Measurements from ENCODE around the gene ZEB1.
"Not testable (repeated sequence)": the region's sequence is repeated elsewhere in the genome, so short reads cannot be mapped to it uniquely, and the experiment has no call there.

Gene ZEB1

GRCh38 chr10:31319602-31320549, 860 bp downstream of the ZEB1 start:
- FAIRE-seq = no peak

- no peak for FAIRE-seq
Measured at GRCh38 chr10:31320550-31321211, 1.7 kb downstream of the ZEB1 start.

GRCh38 chr10:31321396-31321941, 2.5 kb downstream of the ZEB1 start:
- FAIRE-seq = no peak

DNA sequence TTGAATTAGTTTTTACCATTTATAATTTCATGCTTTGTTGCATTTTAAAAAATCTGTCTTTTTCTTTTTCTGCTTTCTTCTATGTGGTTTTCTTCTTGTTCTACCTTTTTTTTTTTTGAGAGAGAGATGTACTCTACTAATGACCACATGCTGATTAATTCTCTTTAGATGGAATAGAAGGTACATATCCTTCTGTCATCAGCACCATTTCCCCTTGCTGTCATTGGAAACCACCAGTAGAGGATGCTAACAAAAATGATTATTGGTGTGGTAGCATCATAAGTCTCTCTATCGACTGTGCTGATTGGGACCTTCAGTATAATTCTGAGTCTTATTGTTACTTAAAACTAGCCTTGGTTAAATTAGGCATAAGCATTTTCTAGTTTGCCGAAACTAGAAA, 3.6 kb downstream of the ZEB1 start:
- no peak for FAIRE-seq

DNA sequence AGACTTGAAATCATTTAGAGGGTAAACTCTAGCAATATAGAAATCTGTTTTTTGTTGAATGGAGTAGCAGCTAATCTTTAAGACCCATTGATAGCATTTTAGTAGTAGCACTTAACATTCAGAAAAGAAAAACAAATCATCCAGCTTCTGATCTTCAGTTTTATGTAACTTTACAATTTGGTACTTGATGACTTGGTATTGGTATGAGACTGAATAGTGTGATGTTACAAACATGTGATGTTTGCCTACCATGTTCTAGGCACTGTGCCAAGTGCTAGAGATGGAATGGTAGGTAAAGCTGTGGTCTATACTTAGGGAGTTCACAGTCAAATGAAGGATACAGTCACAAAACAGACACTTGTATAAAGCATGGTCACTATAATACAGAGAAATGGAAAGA, 21.3 kb downstream of the ZEB1 start:
- no peak for FAIRE-seq

- no peak for FAIRE-seq
Measured at GRCh38 chr10:31341552-31341951, 22.5 kb downstream of the ZEB1 start.

DNA sequence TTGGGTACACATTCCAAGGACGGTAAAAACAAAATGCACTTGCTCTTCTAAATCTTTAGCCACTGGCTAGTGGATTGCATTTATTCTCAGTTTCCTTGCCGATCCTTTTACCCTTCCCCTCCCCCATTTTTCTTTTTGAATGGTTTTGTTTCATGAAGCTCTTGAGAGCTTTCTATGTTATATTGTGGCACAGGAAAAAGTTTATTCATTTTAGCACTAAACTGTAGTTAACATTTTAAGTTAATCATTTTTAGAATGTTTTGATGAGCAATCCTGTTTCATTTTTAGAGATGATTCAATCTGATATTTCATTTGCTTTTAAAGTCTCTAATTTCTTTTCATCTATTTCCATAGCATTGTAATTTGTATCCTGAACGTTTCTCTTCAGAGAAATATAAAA, 24.0 kb downstream of the ZEB1 start:
- no peak for FAIRE-seq

DNA sequence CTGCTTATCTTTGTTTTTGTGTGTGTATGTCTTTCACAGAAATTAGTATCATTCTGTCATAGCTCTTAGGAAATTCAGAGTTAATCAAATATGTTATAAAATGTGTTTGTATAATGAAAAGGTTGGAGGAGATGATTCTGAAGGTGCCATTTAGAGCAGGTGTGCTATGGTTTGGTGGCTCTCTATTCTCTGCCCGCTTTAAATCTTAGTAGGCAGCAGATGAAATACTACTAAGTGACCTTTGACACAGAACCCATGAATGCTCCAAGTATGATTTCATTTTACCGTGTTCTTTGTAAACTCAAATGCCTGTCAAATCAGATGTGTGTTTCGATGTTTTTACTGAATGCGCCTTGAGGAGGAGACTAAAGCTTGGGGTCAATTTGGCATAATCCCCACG, 24.5 kb downstream of the ZEB1 start:
- no peak for FAIRE-seq

GRCh38 chr10:31345886-31346285, 26.9 kb downstream of the ZEB1 start:
- FAIRE-seq = no peak

- FAIRE-seq = no peak
Measured at GRCh38 chr10:31346953-31347352, 27.9 kb downstream of the ZEB1 start.

GRCh38 chr10:31347705-31348104, 28.7 kb downstream of the ZEB1 start:
- FAIRE-seq = no peak

DNA sequence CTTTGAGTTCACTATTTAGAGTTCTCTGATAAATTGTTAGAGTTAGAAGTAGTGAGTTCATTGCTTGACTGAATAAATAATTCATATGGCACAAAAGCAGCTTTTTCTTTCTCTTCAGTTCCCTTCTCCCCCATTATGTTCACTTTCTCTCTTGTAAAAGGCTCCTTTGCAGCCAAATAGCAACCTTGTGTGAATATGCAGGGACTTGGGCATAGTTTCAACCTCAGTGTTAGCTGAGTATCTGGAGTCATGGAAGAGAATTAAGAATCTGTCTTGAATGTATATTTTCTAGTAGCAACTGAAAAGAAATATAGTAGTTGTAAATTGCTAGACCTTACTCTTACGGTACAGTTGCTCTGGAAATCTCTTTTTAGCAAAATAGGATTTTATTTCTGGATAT, 31.9 kb downstream of the ZEB1 start:
- FAIRE-seq = no peak

GRCh38 chr10:31352436-31353226, 33.6 kb downstream of the ZEB1 start:
- FAIRE-seq = no peak

GRCh38 chr10:31353574-31353973, 34.6 kb downstream of the ZEB1 start:
- no peak for FAIRE-seq

- no peak for FAIRE-seq
Measured at GRCh38 chr10:31358688-31359330, 39.8 kb downstream of the ZEB1 start.

DNA sequence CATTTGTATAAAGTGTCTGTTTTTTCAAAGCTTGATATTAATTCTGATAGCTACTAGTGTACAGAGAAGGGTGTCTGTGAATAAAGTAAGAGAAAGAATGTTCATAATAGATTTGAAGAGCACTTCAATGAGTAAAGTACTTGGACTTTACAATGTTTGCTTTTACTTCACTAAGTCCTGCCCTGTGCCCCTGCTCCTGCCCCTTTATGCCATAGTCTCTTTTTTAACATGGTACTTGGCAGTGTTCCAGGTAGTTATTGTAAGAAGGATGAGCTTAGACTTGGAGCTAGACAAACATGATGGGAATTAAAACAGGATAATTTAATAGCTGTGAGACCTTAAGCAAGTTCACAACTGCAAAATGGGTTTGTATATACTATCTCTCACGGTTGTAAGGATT, 41.0 kb downstream of the ZEB1 start:
- no peak for FAIRE-seq

DNA sequence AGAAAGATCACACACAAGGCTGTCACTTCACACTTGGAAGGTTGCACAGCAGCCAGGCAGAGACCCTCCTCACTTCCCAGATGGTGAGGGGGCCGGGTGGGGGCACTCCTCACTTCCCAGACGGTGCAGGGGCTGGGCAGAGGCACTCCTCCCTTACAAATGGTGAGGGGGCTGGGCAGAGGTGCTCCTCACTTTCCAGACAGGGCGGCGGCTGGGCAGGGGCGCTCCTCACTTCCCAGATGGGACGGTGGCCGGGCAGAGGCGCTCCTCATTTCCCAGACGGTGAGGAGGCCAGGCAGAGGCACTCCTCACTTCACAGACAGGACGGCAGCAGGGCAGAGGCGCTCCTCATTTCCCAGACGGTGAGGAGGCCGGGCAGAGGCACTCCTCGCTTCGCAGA, 42.5 kb downstream of the ZEB1 start:
- FAIRE-seq = not testable (repeated sequence)

DNA sequence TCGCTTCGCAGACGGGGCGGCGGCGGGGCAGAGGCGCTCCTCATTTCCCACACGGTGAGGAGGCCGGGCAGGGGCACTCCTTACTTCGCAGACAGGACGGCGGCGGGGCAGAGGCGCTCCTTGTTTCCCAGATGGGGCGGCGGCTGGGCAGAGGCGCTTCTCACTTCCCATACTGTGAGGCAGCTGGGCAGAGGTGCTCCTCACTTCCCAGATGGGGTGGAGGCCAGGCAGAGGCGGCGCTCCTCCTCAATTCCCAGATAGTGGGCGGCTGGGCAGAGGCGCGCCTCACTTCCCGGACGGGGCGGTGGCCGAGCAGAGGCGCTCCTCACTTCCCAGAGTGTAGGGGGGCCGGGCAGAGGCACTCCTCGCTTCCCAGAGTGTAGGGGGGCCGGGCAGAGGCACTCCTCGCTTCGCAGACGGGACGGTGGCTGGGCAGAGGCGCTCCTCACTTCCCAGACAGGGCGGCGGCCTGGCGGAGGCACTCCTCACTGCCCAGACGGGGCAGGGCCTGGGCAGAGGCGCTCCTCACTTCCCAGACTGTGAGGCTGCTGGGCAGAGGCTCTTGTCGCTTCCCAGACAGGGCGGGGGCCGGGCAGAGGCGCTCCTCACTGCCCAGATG, 43.1 kb downstream of the ZEB1 start:
- FAIRE-seq = no peak

GRCh38 chr10:31363696-31364095, 44.7 kb downstream of the ZEB1 start:
- FAIRE-seq = not testable (repeated sequence)

DNA sequence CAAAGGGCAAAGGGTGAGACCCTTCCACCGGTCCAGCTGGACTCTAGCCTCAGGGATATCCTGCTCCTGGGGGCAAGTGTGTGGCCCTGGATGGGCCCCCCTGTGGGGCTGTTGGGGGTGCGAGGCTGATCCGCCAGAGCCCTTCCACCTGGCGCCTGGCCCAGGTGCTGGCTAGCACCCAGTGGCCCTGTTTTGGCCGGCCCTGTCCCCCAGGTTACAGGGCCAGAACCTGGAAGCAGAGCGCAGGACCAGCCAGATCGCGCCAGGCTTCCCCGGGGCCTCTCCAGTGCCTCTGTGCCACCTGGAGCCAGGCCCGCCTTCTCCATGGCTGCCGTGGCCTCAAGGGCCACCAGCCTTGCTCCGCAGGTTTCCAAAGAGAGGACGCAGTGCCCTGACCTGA, 45.2 kb downstream of the ZEB1 start:
- not testable (repeated sequence) for FAIRE-seq

DNA sequence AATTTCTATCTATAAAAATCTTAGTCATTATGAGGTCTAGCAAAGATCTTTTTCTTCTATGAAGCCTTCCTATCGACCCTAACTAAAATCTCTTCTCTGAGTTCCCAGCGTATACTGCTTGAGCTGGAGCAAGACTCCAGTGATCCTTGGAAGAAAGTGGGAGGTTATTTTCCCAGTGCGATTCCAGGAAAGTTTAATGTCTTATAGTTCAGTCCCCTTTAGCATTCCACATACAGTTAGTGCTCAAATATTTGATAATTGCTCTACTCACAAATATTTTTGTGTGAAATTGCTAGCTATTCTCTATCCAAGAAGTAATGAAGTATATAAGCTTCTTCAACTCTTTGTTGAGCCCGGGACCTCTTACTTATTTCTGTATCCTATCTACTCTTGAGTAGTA, 47.7 kb downstream of the ZEB1 start:
- FAIRE-seq = no peak

DNA sequence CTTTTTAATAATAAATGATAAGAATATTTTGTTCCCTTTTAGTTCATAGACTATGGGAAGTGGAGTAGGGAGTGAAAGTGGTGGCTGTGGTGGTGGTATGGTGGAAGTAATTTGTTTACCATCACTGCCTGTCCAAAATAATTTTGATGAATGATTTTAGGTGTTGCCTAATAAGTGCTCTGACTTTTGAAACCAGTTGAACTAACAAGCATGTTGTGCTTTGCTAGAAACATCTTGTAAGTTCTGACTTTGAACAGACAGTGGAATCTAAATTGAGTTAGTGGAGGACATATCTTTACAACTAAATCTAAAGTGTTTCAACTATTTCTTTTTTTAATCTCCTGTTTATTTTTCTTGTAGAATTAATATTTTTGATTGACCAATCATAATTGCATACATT, 49.7 kb downstream of the ZEB1 start:
- no peak for FAIRE-seq

Data from colon (tissue), 2 donors.